OCI-M1 (cell line): ENCODE measurements around the gene BCAT1.
"Not testable (repeated sequence)": the region's sequence is repeated elsewhere in the genome, so short reads cannot be mapped to it uniquely, and the experiment has no call there.

ENCODE experiments used
- DNase-seq: peaks from one replicate; lab custom pipeline; 2025; lab: John Stamatoyannopoulos, UW

The BCAT1 gene

GRCh38 chr12:24901576-24902461 is 47.1 kb downstream of the BCAT1 start:
- DNase-seq = no peak

DNA sequence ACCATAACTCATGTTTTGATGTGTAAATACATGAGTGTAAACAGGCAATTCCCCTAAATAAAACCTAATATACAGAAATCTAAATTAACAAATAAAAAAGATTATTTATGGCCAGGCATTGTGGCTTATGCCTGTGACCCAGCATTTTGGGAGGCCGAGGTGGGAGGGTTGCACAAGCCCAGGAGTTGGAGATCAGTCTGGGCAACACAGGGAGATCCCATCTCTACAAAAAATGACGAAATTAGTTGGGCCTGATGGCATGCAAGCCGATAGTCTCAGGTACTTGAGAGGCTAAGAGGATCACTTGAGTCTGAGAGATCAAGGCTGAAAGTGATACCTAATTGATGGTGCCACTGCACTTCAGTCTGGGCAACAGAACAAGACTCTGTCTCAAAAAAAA is 48.7 kb downstream of the BCAT1 start:
- DNase-seq = no peak

DNA sequence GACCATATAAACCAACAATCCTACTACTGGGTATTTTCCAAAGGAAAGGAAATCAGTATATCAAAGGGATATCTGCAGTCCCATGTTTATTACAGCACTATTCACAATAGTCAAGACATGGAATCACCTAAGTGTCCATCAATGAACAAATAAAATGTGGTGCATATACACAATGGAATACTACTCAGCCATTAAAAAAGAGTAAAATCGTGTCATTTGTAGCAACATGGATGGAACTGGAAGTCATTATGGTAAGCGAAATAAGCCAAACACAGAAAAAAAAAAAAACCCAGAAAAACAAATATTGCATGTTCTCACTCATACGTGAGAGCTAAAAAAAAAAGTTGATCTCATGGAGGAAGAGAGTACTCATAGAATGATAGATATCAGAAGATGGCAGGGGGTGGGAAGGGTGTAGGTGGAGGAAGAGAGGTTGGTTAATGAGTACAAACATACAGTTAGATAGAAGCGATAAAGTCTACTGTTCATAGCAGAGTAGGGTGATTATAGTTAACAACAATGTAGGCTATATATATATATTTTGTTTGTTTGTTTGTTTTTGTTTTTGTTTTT is 49.3 kb downstream of the BCAT1 start:
- no peak for DNase-seq

GRCh38 chr12:24898606-24899005 is 50.3 kb downstream of the BCAT1 start:
- no peak for DNase-seq

GRCh38 chr12:24898185-24898584 is 50.7 kb downstream of the BCAT1 start:
- DNase-seq = no peak

DNA sequence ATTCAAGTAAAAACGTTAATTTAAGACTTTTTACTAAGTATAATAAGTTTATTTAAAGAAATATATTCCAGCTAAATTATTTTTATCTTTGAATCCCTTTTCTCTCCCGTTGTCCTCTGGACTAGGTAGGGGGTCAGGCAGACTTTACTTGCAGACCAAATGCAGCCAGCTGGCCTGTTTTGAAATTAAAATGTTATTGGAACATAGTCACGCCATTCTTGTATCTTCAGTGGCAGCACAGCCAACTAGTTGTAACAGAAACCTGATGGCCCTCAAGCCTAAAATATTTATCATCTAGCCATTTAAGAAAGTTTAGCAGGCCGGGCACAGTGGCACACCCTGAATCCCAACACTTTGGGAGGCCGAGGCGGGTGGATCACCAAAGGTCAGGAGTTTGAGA is 52.7 kb downstream of the BCAT1 start:
- no peak for DNase-seq

DNA sequence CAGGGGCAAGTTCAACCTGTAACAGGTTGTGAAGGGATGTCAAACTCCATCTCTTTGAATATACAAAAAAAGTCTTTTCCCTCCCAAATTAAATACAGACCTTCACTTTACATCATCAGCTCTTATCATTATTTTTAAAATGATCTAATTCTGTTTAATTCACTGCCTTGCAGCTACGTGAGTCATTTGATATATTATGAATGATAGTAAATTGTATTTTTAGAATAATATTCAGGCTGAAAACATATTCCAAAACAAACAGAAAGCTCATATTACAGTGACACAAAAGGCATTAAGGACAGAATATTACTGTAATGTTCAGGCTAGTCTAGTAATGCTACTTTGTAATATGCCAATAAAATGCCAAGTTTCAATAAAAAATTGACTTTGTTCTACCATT is 53.3 kb downstream of the BCAT1 start:
- DNase-seq = no peak

GRCh38 chr12:24894879-24895278 is 54.0 kb downstream of the BCAT1 start:
- DNase-seq = no peak

- DNase-seq = no peak
Measured at GRCh38 chr12:24890048-24890803, 58.7 kb downstream of the BCAT1 start.

DNA sequence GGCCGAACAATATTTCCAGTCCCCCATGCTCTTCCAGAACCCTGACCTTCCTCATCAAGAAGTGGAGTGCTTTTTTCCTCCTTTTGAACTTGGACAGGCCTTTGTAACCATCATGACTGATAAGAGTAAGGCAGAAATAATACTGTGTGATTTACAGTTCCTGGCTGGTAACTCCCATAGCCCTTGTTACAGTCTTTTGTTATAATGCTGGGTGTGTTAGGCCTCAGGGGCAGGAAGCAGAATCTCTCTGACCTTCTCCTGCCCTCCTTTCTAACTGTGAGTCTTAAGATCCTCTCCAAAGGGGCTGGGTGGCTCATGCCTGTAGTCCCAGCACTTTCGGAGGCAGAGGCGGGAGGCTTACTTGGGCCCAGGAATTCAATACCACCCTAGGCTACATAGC is 59.5 kb downstream of the BCAT1 start:
- no peak for DNase-seq

GRCh38 chr12:24888813-24889212 is 60.1 kb downstream of the BCAT1 start:
- no peak for DNase-seq

DNA sequence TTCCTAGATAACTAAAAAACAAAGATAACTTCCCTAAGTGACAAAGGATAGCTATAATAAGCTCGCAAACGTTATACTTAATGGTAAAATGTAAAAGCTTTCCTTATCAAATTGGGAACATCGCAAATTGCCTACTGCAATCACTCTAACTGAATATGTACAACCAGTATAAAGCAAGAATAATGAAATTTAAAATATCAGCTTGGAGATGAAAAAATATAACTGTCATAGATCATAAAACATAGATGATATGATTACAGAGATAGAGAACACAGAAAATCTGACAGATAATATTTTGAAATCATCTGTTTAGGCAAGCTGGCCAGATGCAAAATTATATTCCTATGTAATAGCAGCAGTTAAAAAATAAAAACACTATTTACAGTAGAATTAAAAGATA is 64.0 kb downstream of the BCAT1 start:
- DNase-seq = no peak

- DNase-seq = no peak
Measured at GRCh38 chr12:24881724-24882371, 67.1 kb downstream of the BCAT1 start.

- DNase-seq = no peak
Measured at GRCh38 chr12:24881227-24881626, 67.7 kb downstream of the BCAT1 start.

- DNase-seq = no peak
Measured at GRCh38 chr12:24880732-24881131, 68.2 kb downstream of the BCAT1 start.

DNA sequence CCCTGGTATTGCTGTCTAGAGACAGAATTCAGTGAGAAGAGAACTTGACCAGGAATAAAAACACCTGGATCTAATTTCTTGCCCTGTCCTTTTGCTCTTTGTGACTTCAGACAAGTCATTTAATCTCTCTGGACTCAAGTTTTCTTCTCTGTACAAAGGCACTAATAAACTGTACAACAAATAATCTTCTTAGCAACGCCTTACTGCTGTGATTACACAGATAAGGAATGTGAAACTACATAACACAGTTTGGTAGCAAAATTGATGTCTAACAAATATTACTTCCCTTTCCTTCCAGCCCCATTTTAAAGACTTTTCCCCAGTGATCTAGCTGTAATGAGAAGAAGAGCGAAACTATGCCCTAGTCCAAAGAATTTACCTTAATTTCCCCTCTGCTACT is 69.3 kb downstream of the BCAT1 start:
- DNase-seq = peak; percentile 15

DNA sequence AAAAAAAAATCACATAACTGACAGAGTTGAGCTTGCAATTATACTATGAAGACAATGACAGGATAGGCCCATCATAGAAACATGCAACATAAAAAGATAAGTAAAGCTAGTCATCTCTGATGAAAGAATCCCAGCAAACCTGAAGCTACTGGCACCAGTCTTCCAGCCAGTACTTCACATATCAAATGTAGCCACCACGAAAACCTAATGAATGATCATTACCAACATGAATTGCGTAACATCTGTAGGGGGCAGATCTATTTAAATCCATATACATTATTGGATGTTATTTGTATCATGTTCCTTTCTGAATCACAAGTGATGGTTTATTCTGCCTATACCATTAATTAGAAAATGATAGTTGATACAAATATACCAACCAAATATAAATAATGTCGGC is 73.9 kb downstream of the BCAT1 start:
- DNase-seq = no peak

GRCh38 chr12:24872211-24872610 is 76.7 kb downstream of the BCAT1 start:
- DNase-seq = no peak

DNA sequence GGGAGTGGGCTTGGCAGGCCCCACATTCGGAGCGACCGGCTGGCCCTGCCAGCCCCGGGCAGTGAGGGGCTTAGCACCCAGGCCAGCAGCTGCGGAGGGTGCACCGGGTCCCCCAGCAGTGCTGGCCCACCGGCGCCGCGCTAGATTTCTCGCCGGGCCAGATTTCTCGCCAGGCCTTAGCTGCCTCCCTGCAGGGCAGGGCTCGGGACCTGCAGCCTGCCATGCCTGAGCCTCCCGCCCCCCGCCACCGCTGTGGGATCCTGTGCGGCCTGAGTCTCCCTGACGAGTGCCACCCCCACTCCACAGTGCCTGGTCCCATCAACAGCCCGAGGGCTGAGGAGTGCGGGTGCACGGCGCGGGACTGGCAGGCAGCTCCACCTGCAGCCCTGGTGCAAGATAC is 82.8 kb downstream of the BCAT1 start:
- DNase-seq = not testable (repeated sequence)

DNA sequence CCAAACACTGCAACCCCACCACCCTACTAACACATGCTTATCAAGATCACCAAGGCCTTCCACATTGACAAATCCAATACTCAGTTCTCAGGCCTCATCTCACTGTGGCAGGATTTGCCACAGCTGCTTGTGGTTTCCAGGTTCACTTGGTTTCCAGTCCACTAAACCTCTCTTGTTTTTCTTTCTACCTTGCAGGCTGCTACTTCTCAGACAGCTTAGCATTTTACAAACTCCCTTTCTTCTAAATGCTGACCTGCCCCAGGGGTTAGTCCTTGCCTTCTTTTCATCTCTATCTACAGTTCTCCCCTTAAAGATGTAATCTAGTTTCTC is 84.1 kb downstream of the BCAT1 start:
- peak; percentile 38 for DNase-seq

- peak; percentile 94 for DNase-seq
Measured at GRCh38 chr12:24861766-24862540, 86.9 kb downstream of the BCAT1 start.

DNA sequence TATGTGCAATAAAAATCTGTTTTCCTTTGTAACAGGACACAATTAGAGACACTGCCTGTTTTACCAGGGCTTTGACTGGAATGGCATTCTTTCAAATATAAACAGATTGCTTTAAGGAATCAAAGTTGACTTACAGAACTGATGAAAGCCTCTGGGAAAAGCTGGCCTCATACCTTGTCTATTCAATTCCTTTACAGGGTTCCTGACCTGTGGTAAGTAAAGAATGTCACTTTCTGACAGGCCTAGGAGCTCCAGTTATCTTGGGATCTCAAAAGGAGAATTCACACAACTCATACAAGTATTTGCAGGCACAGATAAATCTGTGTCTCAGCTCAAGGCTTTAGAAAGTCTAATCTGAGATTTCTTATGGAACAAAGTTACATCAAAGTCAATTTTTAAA is 88.4 kb downstream of the BCAT1 start:
- no peak for DNase-seq
